Upper lobe of left lung (tissue), 4 donors: Measurements from ENCODE around the gene MXD3.

Experiments used
- CTCF ChIP-seq, 6 experiments: fragments of 450-650 bp in 4 of 6; fragments of 200-600 bp in 2 of 6; sonication (generic) in 2 of 6; IDR thresholded peaks; one replicate each; pipeline ENCODE4 v1.5.1; 2016 to 2019; ENCODE audit warnings: antibody characterized with exemption in 6 of 6
- POLR2AphosphoS5 ChIP-seq, 2 donors: sonication (generic); formaldehyde crosslinking; IDR thresholded peaks; one replicate each; pipeline ENCODE4 v1.5.1; 2017; ENCODE audit warnings: antibody characterized with exemption in 2 of 2

- TF ChIP-seq CTCF (IDR thresholded peaks at IDR 0.05) (no peak), POLR2AphosphoS5 (IDR thresholded peaks at IDR 0.05) (no peak)
These were observed 14.2 kb upstream of the MXD3 start for GRCh38 chr5:177325868-177326381.
